HG03097 (cell line): ENCODE measurements around the gene EIF3F.
A peak's percentile ranks its signal among the peaks of the same experiment; 100 is the strongest.

Experiments
- ATAC-seq: cut with Tn5 transposase; IDR thresholded peaks from one replicate; pipeline ENCODE4 v1.9.1; 2021; ENCODE audit not compliant: unreplicated experiment, low FRiP score

Gene EIF3F, protein sequence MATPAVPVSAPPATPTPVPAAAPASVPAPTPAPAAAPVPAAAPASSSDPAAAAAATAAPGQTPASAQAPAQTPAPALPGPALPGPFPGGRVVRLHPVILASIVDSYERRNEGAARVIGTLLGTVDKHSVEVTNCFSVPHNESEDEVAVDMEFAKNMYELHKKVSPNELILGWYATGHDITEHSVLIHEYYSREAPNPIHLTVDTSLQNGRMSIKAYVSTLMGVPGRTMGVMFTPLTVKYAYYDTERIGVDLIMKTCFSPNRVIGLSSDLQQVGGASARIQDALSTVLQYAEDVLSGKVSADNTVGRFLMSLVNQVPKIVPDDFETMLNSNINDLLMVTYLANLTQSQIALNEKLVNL

DNA sequence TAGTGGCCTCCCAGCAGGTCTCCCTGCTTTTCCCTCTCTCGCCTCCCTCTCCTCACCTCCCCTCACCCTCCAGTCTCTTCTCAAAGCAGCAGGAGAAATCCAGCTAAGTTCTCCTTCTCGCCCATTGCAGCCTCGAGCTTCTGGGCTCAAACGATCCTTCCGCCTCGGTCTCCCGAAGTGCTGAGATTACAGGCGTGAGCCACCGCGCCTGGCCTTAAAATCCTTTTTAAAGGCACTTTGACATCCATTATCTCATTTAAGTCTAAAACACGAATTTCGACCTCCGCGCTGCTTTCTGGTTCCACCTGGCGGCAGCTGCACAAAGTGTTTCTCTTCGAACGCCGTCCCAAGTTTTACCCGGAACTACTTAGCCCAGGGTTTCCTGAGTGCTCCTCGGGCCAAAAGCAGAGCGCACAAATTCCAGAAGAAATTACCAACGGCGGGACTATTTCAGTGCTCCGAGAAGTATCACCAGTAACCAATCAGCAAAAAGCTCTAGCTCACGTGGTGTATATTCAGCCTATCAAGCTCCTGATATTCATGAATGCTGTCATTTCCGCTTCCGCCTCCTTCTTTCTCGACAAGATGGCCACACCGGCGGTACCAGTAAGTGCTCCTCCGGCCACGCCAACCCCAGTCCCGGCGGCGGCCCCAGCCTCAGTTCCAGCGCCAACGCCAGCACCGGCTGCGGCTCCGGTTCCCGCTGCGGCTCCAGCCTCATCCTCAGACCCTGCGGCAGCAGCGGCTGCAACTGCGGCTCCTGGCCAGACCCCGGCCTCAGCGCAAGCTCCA lies at the start of gene EIF3F:
Gene EIF3F (plus strand): TSS at position 570 of the 792 bp plus-strand sequence. CDS start 16 bp downstream, at position 586.
- peak; percentile 91 for ATAC-seq

DNA sequence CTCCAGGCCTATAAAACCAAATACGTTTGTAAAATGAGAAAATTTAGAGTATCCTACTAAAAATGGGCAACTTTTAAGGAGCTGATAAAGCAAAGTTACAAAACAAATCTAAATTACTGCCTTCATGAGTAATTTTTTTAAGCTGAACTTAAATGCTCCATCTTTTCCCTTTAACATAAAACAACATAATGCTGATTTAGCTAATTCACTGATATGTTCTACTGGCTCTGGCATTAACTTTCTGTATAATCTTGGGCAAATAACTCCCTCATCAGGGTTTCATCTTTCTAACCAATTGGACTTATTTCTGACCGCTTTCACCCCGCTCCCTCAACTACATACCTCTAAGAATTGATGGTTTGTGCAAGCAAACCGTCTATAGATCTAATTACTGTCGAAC lies 46.0 kb upstream of the EIF3F start:
- no peak for ATAC-seq

- ATAC-seq, result no peak
Observed at GRCh38 chr11:7941608-7942007, 45.5 kb upstream of the EIF3F start, which contains the start of gene OR10A3. Gene OR10A3, minus strand, starts transcription at chr11:7941708. Its CDS starts 2,188 bp downstream, at chr11:7939520.

DNA sequence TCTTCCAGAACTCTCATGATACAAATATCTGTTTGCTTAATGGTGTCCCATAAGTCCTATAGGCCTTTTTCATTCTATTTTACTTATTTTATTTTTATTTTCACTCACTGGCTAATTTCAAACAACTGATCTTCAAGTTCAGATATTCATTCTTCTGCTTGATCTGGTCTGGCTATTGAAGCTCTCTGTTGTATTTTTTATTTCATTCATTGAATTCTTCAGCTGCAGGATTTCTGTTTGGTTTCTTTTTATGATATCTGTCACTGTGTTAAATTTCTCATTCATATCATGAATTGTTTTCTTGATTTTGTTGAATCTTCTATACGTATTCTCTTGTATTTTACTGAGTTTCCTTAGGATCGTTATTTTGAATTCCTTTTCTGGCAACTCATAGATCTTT lies 43.0 kb upstream of the EIF3F start:
- no peak for ATAC-seq

DNA sequence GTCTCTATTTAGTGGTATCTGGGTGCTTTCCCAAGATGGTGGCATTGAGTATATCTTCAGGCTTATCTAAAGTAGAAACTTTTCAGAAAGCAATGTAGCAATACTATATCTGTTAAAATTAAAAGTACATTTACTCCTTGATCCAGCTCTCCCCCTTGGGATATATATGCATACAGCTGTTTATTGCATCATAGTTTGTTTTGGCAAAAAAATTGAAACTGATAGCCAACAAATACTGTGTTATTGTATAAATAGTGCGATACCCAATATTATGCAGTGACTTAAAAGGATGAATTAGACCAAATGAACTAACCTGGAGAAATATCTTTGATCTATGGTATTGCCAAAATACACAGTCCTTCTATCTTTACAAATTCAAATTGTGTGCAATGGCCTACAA lies 37.2 kb upstream of the EIF3F start:
- ATAC-seq, result no peak

GRCh38 chr11:7955191-7955590 lies 31.9 kb upstream of the EIF3F start:
- no peak for ATAC-seq

- ATAC-seq, result no peak
Observed at GRCh38 chr11:7964261-7964660, 22.9 kb upstream of the EIF3F start.

GRCh38 chr11:7964873-7965272 lies 22.3 kb upstream of the EIF3F start:
- no peak for ATAC-seq

DNA sequence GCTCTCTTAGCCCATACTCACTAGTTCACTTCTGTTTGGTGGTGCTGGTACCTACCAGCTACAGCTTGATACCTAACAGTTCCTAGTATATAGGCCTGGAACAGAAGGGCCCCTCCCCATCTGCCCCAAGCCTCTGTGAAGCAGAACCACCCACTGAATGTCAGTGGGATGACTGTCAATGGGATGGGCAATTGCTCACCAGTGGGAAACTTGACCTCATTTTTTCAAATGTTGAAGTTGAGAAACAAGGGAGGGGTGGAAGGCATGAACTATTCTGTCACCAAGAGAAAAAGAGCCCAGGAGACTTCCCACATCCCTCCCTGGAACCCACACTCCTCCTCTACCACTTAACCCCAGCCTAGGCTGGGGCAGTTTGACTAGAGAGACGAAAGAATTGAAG lies 21.8 kb upstream of the EIF3F start, which contains the start of gene NLRP10:
Gene NLRP10 (minus strand): TSS at position 62 of the 400 bp plus-strand sequence. CDS start 1,952 bp downstream, outside the sequence.
- no peak for ATAC-seq

DNA sequence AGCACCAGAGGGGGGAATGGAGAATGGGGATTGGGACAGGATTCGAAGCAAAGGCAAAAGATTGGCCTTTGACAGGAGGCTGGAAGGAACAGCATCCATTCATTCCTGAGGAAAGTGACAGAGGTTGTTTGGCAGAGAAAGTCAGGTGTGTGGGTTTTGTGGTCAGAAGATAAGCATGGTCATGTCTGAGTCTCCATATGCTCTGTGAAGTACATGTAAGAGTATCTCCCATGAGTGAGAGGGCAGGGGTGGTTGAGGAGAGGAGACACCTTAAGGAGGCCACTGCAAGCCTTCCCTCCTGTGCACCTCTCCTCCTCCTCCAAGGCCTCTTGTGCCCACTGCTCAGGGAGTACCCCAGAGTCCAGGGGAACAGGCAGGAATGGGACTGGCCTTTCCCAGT lies 20.0 kb upstream of the EIF3F start:
- no peak for ATAC-seq

DNA sequence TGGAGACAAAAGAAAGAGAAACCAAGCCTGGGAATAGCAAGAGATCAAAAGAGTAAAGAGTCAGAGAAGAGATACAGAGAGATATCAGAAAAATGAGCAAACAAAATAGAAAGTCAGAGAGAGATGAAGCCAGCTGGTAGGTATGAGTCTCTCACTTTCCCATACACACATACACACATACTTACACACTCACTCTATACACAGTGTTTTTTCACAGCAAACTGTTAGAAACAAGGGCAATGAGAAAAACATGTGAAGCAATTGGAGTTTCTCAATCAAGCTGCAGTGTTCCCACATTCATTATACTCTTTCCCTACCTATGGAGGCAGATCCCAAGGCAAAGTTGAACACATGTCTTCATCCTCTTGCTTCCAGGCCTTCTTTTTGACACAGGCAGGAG lies 19.3 kb upstream of the EIF3F start:
- no peak for ATAC-seq

GRCh38 chr11:7968686-7969085 lies 18.5 kb upstream of the EIF3F start:
- ATAC-seq, result no peak

DNA sequence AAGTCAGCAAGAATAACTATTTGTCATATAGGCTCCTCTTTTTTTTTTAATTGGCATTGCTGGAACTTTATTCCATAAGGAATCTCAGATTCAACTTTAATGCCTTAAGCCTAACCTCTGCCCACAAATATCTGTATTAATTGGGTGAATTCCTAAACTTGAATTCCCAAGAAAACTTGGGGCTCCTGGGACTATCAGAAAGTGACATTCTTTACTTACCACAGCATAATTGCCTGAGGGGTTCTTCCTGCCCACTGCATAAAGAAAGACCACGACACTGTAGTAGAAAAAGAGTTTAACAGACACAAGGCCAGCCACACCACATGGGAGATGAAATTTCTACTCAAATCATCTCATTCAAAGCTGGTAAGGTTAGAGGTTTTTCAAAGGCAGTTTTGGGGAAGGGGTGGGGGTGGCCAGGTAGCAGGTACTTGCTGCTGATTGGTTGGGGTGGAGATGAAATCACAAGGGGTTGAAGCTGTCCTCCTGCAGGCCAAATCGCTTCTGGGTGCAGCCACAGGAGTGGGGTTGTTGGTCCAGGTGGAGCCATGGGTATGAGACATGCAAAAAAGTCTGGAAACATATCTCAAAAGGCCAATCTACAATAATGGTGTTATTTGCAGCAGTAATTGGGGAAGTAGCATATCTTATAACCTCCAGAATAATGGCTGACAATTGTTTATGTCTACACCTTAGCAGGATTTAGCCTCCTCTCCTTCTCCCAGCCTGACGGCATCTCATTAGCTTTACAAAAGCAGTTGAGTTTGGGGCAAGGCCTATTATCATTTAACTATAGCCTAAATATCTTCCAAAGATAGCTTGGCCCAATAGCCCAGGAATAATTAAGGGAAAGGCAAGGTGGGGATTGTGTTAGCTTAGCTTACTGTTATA lies 17.1 kb upstream of the EIF3F start:
- no peak for ATAC-seq

DNA sequence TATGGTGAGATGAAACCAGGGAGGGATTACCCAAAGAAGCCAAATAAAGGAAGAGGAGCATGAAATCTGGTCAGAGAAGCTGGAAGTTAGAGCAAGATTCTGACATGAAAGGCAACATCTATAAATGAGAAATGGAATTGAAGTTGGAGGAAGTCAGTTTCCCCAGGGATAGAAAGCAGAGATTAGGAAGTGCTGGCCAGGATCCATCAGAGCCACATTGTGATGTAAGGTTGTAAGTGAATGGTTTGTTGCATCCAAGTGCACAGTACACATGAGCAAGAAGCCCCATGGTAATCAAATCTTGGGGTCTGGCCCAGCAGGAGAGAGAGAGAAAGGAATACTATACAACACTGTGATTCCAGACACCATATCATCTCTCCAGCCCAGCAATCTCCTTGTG lies 15.3 kb upstream of the EIF3F start:
- no peak for ATAC-seq

- ATAC-seq, result no peak
Observed at GRCh38 chr11:7973011-7973410, 14.1 kb upstream of the EIF3F start.

DNA sequence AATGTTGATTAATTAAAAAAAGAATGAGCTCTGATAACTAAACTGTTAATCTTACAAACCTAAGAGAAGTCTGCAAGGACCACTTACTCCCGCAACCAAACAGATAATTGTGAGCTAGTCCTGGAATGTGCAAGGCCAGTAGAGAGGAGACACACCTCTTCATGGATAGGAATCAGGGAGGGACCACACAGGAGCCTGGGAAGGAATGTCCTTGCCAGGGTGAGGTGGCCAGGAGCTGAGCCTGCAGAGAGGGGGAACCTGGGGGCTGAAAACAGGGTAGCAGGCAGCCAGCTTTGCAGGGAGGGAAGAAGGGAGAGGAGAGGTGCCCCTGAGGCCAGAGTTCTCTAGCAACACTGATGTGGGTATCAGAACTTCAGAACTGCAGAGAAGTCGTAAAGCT lies 12.5 kb upstream of the EIF3F start:
- no peak for ATAC-seq

- no peak for ATAC-seq
Observed at GRCh38 chr11:7977232-7977917, 9.8 kb upstream of the EIF3F start.

DNA sequence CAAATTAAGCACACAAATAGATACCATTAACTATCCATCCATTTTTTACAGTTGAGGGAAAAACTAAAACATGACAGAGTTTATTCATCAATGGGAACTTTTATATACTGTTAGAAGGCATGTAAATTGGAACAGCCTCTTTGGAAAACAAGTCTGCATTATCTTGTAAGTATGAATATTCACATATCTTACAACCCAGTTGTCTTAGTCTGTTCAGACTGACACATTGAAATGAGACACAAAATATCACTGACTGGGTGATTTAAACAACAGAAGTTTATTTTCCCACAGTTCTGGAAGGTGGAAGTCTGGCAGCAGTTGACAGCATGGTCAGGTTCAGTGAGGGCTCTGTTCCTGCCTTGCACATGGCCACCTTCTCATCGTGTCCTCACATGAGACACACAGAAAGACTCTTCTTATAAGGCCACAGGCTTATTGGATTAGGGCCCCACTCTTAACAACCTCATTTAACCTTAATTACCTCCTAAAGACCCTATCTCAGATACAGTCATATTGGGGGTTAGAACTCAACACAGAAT lies 5.4 kb upstream of the EIF3F start:
- no peak for ATAC-seq

DNA sequence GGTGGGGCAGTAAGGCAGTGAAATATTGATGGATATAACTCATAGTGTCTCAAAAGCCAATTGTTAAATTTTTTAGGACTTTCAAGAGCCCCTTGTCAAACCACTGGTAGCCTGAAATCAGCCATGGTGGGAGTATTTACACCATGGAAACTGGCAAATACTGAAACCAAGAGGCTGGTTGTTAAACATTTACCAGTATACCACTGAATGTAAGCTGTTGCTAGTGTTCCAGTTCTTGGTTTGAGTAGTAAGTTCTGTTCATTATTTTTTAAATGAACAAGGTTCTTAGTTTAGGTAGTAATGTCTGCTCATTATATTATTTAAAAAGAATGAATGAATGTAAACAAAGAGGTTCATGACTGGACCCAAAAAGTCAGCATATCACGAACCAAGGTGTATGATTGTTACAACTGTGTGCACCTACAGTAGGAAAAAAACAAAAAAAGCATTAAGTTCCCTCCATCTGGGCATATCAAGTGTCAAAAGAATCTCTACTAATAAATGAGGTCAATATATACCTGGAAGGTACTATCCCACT lies 4.5 kb upstream of the EIF3F start:
- ATAC-seq, result no peak
